Progenitor cell of endocrine pancreas (in vitro differentiated cells): Measurements from ENCODE around the gene KLF11. TPM values are rescaled to one million over a fixed set of nuclear protein-coding genes. Genes with fewer than 3 reads are reported as not detected.

Experiments used
- DNase-seq: peaks from one replicate; pipeline ENCODE4 v3.0.0; 2021; ENCODE audit warnings: low spot score; ENCODE audit not compliant: unreplicated experiment
- H3K27ac Mint-ChIP-seq: 2 replicates; pipeline ENCODE4 v1.8.0; 2021; ENCODE audit warnings: mild to moderate bottlenecking, moderate library complexity, mixed read lengths
- H3K27me3 Mint-ChIP-seq: 2 replicates; pipeline ENCODE4 v1.8.0; 2021; ENCODE audit warnings: mixed read lengths
- H3K36me3 Mint-ChIP-seq: 2 replicates; pipeline ENCODE4 v1.8.0; 2022; ENCODE audit warnings: mixed read lengths; ENCODE audit not compliant: insufficient read depth
- H3K4me1 Mint-ChIP-seq: 2 replicates; pipeline ENCODE4 v1.8.0; 2021; ENCODE audit warnings: low read depth, mixed read lengths
- H3K4me3 Mint-ChIP-seq: 2 replicates; pipeline ENCODE4 v1.8.0; 2021; ENCODE audit warnings: low read depth, mild to moderate bottlenecking, moderate library complexity, mixed read lengths
- H3K9me3 Mint-ChIP-seq: 2 replicates; pipeline ENCODE4 v1.8.0; 2021; ENCODE audit warnings: low read depth, mixed read lengths
- total RNA-seq: library from RNA; stranded (reverse); gene quantifications from 2 replicates; pipeline ENCODE4 v1.2.1, GENCODE V29; 2021
- TF ChIP-seq, protein P1 (sequence below): fragments of 200-600 bp; sonication (generic); IDR thresholded peaks from one replicate; pipeline ENCODE4 v1.5.0; 2021; ENCODE audit warnings: antibody characterized with exemption, mild to moderate bottlenecking; ENCODE audit not compliant: unreplicated experiment

KLF11 gene
- total RNA-seq, 1 donor from 2014 or later, result 3.5 TPM

DNA sequence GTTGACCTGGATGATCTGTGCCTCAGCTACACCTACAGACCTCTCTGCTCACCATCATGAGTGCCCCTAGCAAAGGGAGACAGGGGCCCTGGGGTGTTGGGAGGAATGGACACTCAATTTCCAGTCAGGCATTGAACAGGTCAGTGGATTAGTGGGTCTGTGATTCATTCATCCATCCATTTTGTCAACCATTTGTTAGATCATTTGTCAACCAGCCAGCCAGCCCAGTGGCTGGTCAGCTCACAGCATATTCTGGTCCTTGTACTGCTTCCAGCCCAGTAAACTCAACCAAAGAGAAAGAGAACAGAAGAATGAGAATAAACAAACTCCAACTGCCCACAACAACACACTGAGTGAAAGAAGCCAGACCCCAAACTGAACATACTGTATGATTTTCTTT lies 4.6 kb upstream of the KLF11 start:
- Mint-ChIP-seq H3K27me3 (peaks cover 42% of the 10 kb centered on the region), H3K27ac (no peak overlapping the region), H3K4me1 (peaks cover 4% of the 10 kb centered on the region), H3K36me3 (peaks cover 4% of the 10 kb centered on the region), H3K4me3 (no peak overlapping the region), H3K9me3 (peaks cover 3% of the 10 kb centered on the region)
- TF ChIP-seq, protein P1, sequence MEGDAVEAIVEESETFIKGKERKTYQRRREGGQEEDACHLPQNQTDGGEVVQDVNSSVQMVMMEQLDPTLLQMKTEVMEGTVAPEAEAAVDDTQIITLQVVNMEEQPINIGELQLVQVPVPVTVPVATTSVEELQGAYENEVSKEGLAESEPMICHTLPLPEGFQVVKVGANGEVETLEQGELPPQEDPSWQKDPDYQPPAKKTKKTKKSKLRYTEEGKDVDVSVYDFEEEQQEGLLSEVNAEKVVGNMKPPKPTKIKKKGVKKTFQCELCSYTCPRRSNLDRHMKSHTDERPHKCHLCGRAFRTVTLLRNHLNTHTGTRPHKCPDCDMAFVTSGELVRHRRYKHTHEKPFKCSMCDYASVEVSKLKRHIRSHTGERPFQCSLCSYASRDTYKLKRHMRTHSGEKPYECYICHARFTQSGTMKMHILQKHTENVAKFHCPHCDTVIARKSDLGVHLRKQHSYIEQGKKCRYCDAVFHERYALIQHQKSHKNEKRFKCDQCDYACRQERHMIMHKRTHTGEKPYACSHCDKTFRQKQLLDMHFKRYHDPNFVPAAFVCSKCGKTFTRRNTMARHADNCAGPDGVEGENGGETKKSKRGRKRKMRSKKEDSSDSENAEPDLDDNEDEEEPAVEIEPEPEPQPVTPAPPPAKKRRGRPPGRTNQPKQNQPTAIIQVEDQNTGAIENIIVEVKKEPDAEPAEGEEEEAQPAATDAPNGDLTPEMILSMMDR, result no peak
- DNase-seq, result no peak

GRCh38 chr2:10039658-10040410 lies 3.5 kb upstream of the KLF11 start:
- Mint-ChIP-seq H3K9me3 (peaks cover 5% of the 10 kb centered on the region), H3K27ac (no peak overlapping the region), H3K27me3 (peaks cover 46% of the 10 kb centered on the region), H3K4me3 (peak overlapping the region; percentile 11), H3K36me3 (peaks cover 4% of the 10 kb centered on the region), H3K4me1 (peaks cover 2% of the 10 kb centered on the region)
- no peak for DNase-seq
- TF ChIP-seq, protein P1, result no peak

GRCh38 chr2:10041711-10042110 lies 1.6 kb upstream of the KLF11 start:
- no peak overlapping the region for H3K4me3 Mint-ChIP-seq
- no peak overlapping the region for H3K27ac Mint-ChIP-seq
- H3K36me3 Mint-ChIP-seq, result peaks cover 4% of the 10 kb centered on the region
- H3K9me3 Mint-ChIP-seq, result peaks cover 5% of the 10 kb centered on the region
- no peak for DNase-seq
- peaks cover 51% of the 10 kb centered on the region for H3K27me3 Mint-ChIP-seq
- H3K4me1 Mint-ChIP-seq, result peaks cover 2% of the 10 kb centered on the region
- TF ChIP-seq, protein P1, result no peak

DNA sequence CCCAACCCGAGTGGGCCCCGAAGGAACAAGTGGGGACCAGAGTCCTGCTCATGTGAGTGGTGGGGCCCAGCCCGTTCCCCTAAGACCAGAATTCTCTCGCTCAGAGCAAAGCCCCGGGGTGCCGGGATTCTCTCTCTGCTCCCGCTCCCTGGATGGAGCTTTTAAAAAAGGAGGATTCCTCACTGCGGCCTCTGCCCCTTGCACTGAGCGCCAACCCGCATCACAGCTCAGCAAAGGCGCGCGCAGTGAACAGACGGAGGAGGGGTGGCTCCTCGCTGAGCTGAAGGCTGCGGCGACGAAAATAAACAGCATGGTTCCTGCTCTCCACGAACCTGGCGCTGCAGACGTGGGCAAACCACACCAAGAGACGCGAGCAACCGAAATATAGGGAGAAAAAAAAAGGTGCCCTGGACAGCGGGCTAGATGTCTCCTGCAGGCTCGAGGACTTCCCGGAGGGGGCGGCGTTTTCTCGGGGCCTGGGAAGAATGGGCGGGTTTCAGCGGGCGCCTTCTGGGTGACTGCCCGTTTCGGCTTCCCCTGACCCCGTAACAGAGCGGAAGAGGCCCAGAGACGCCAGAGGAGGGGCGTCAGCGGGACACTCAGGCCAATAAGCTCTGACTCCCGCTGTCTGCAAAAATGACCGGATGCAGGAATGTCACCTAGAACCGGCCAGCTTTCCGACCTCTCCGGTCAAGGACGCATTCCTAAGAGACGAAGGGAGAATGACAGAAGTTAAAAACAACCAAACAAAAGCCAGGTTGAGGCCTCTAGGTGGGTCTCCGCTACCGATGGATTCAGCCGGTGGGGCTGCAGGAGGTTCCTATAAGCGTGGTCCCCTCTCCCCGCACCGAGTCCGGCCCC lies 819 bp upstream of the KLF11 start:
- TF ChIP-seq, protein P1, result peak; percentile 14
- peaks cover 2% of the 10 kb centered on the region for H3K4me1 Mint-ChIP-seq
- H3K9me3 Mint-ChIP-seq, result peaks cover 5% of the 10 kb centered on the region
- H3K4me3 Mint-ChIP-seq, result peak overlapping the region; percentile 69
- DNase-seq, result no peak
- peak overlapping the region; percentile 91 for H3K27ac Mint-ChIP-seq
- H3K27me3 Mint-ChIP-seq, result peaks cover 57% of the 10 kb centered on the region
- H3K36me3 Mint-ChIP-seq, result peaks cover 7% of the 10 kb centered on the region

DNA sequence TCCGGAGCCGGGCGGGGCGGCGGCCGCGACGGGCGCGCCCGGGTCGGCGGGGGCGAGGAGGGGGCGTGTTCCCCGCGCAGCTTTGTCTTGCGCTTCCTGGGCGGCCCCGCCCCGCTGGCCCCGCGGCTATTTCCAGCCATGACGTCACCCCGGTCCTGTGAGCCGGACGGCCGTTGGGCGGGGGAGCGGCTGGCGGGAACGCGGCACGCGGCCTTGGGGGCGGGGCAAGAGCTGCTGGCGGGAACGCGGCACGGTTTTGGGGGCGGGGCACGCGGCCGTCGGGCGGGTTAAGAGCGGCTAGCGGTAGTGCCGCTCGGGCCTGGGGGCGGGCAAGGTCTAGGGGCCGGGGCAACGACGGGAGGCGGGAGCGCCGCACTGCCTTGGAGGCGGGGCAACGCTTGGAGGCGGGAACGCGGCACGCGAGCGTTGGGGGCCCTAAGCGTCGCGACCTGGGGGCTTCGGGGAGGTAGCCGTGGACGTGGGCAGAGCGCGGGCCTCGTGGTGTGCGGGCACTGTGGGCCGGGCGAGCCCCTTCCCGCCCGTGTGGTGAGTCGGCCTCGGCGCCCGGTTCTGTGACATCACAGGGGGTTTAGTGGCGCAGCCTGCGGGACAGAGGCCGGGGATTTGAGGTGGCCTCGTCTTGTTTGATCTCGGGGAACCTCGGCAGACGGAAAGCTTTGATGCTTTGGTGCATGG lies 704 bp downstream of the KLF11 start:
- Mint-ChIP-seq H3K27me3 (peaks cover 50% of the 10 kb centered on the region), H3K4me1 (peaks cover 4% of the 10 kb centered on the region), H3K4me3 (peak overlapping the region; percentile 41), H3K27ac (no peak overlapping the region), H3K9me3 (peaks cover 5% of the 10 kb centered on the region), H3K36me3 (peaks cover 7% of the 10 kb centered on the region)
- DNase-seq, result peak; percentile 67
- TF ChIP-seq, protein P1, result no peak
